Stimulated activated naive CD4-positive, alpha-beta T cell (primary cell): ENCODE results near the gene TBX15.
"Not testable (repeated sequence)": the region's sequence is repeated elsewhere in the genome, so short reads cannot be mapped to it uniquely, and the experiment has no call there.

Source experiments
- DNase-seq, 6 experiments: peaks; one replicate each; lab custom pipeline; 2025; lab: John Stamatoyannopoulos, UW

The TBX15 gene

GRCh38 chr1:118958937-118959631 lies 29.1 kb downstream of the TBX15 start:
- DNase-seq = no peak

DNA sequence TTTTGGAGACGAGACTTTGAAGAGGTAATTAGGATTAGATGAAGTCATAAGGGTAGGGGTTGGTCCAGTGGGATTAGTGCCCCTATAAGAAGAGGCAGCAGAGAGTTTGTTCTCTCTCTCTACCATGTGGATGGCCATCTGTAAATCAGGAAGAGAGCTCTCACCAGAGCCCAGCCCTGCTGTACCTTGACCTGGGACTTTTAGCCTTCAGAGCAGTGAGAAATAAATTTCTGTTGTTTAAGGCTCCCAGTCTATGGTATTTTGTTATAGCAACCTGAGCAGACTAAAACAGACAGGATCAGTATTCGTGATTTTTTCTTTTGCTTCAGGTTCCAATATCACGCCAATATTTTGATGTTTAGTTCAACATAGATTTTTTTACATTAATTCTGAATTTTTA lies 30.0 kb downstream of the TBX15 start:
- no peak for DNase-seq

GRCh38 chr1:118957579-118957978 lies 30.6 kb downstream of the TBX15 start:
- DNase-seq = not testable (repeated sequence)

GRCh38 chr1:118954301-118954905 lies 33.7 kb downstream of the TBX15 start:
- DNase-seq = no peak

DNA sequence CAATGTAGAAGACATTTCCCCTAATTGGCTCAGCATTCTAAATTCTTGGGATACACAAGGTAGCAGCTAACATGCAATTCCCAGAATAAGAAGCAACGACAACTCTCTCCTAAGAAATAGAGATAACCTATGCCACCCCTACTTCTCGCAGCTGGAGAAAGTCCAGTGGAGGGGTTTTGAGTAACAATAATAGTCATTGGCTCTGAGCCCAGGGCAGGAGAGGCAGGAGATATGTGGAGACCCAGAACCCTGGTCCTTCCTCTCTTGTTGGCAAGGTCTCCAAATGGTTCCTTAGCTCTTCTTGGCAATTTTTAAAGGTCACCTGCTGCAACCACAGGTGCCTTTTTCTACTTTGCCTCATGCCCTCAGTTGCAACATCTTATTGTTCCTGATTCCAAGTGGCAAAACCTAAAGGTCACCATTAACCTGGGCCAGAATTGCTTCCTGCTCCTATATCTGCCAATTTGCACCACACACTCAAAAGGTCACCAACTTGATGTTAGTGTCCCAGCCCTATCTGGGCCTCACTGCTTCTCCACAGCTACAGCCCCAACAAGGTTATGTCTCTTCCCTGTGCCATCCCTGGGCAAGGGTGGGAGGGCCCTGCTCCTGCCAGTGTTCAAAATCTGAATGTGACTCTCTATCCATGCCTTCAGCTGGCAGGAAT lies 36.7 kb downstream of the TBX15 start:
- DNase-seq = no peak

- no peak for DNase-seq
Measured at GRCh38 chr1:118949315-118949714, 38.8 kb downstream of the TBX15 start.

GRCh38 chr1:118948846-118949245 lies 39.3 kb downstream of the TBX15 start:
- no peak for DNase-seq

GRCh38 chr1:118948351-118948750 lies 39.8 kb downstream of the TBX15 start:
- no peak for DNase-seq

GRCh38 chr1:118947790-118948189 lies 40.4 kb downstream of the TBX15 start:
- no peak for DNase-seq

DNA sequence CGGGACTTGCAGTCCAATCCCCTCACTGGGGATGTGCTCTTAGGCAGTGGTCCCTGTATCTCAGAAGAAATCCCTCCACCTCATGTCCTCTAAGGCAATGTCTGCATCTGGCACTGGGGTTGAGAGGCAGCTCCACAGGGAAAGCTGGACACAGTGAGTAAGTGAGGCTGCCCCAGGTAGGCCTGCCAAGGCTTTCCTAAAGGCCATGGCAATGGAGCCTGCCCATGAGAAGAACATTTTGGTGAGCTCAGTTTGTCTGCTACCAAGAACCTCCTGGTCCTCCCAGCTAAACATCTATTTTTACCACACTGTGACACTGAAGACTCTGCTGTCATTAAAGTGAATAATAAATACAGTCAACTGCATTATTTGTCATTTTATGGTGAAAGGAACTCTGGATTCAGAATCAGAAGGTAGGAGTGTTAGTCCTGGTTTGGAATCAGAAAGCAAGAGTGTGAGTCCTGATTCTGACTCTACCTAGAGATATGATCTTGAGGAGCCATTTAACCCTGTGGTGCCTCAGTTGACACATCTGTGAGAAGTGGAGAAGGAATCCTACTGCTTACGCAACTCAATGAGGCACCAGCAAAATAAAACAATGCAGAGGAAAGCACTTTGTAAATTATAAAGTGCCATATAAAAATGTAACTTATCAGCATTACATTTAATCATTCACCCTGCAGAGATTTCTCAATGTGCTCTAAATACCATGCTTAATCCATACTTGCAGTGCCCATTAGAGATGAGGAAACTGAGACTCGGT lies 41.0 kb downstream of the TBX15 start:
- no peak for DNase-seq

GRCh38 chr1:118945489-118945888 lies 42.7 kb downstream of the TBX15 start:
- no peak for DNase-seq

GRCh38 chr1:118944546-118944945 lies 43.6 kb downstream of the TBX15 start:
- DNase-seq = no peak

GRCh38 chr1:118944133-118944532 lies 44.0 kb downstream of the TBX15 start:
- no peak for DNase-seq

- no peak for DNase-seq
Measured at GRCh38 chr1:118940957-118941356, 47.2 kb downstream of the TBX15 start.

GRCh38 chr1:118937413-118938072 lies 50.6 kb downstream of the TBX15 start:
- DNase-seq = no peak

DNA sequence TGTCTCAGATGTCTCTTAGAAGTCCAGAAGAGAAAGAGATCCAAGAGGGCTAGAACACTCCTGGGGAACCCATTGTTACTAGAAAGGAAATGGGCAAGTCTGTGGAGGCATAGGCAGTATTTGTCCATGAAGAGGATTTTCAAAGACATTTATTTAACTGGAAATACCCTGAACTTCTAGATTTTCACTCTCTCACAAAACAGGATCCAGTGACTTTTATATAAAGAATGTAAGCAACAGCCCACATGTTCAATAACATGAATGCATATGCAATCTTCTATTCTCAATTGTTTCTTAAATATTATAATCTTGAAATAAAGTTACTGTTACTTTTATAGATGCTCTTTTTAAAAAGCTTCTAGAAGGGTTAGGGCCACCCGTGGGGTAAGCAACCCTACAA lies 53.4 kb downstream of the TBX15 start:
- DNase-seq = no peak

DNA sequence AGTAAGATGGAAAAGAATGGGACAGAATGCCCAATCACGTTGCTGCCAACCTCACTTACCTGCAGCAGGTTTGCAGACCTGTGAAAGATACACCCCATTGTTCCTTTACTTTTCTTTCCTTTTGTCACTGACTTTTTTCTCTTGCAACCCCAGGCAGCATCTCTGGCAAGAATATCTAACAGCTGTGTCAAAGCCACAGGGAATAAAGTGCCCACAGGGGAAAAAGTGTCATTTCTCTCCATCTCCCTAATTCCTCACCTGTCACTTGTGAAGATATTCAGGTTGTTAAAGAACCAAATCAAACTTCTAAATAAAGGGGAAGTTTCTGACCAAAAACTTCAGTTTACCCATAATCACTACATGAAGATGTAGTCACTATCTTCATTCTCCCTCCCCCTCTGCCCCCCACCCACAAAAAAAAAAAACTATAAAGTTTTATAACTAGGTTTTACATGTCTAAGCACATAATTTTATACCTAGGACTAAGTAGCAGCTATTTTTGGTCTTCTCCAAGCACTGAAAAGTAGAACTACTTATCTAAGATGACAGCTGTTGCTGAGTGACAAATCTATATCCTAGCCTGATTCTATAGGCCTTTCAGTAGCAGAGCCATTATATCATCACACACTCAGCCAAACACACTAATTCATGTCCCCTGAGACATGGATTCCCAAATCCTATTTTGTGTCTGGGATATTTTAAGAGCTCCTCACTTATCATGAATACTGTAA lies 54.9 kb downstream of the TBX15 start:
- DNase-seq = no peak

- DNase-seq = no peak
Measured at GRCh38 chr1:118931876-118932275, 56.3 kb downstream of the TBX15 start.

DNA sequence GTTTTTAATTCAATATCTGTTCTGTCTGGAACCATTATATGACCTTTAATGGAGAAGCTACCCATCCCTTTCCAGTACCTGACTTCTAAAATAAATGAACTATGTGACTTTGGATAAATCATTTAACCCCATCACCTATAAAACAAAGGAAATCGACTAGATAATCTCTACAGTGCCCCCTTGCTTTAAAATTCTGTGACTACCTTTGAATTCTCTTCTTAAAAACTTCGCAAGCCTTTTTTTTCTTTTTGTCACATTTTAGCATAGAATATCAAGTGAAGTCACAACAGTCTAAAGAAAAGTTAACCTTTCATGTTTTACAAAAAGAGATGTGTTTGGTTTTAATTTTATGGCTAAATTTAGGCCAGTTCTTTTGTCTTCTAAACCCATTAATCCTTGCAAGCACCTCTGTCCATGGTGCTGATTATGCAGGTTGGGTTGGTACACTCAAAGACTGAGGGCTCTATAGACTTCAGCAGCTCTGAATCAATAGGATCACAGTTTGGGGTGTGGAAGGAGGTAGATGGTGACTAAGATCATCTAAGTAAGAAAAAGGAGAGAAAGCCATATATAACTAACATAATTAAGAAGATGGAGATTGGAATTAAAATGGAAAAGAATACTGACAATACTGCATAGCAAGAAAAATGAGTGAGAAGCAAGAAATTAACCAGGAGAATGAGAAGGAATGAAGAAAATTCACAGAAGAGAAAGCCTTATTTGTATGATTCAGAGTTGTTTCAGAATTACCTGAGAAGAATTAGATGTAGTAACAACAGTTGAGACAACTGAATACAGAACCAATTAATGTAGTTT lies 59.2 kb downstream of the TBX15 start:
- no peak for DNase-seq

- DNase-seq = no peak
Measured at GRCh38 chr1:118927427-118928187, 60.5 kb downstream of the TBX15 start.
